GM13977 (cell line): ENCODE data around the gene CYYR1.

Experiments
- DNase-seq: peaks from one replicate; pipeline ENCODE4 v3.0.0; 2012; ENCODE audit warnings: low spot score
- in situ Hi-C: fragments of 300-500 bp; cut with MboI; formaldehyde crosslinking; loops from one replicate; pipeline ENCODE4 v1.12.0; 2022; ENCODE audit warnings: low sequenced_read_pairs, low pct_unique_long_range_greater_than_20kb, mixed read lengths, inconsistent platforms; ENCODE audit not compliant: unreplicated experiment
- TF ChIP-seq, protein P1 (sequence below): IDR thresholded peaks from 2 replicates; pipeline ENCODE4 v1.5.1; 2012; ENCODE audit warnings: mild to moderate bottlenecking, control low read depth; ENCODE audit not compliant: insufficient read depth; ENCODE audit errors: extremely low read depth, missing control alignments

CYYR1 gene

DNA sequence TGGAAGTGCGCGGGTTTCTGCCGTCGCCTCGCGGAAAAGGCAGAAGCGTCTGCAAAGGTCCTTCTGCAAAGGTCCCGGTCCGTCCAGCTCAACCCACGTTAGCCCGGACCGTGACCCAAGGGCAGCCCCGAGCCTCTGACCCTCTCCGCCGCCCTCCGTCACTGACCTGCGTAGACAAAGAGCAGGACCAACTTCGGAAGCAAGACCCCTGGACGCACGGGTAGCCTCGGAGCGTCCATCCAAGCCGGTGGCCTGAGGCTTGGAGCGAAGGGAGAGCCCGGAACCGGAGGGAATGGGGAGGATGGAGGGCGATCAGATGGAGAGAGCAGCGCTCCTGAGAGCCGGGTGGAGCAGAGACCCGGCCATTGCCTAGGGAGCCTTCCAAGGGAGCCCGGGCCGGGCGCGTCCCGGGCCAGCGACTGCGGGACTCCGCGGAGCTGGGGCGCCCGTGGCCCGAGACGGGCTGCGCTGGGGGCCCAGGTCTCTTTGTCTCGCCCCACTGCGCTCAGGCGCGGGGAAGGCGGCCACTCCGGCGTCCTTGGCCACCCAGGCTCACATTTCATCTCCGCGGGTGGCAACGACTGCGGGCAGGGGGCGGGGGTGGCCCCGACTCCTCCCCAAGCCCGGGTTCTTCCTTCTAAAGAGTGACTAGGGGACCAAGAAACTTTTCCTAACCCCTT lies at the start of gene CYYR1:
Gene CYYR1 (minus strand): TSS at position 585 of the 680 bp plus-strand sequence. CDS start 346 bp downstream, at position 239.
- TF ChIP-seq, protein P1, sequence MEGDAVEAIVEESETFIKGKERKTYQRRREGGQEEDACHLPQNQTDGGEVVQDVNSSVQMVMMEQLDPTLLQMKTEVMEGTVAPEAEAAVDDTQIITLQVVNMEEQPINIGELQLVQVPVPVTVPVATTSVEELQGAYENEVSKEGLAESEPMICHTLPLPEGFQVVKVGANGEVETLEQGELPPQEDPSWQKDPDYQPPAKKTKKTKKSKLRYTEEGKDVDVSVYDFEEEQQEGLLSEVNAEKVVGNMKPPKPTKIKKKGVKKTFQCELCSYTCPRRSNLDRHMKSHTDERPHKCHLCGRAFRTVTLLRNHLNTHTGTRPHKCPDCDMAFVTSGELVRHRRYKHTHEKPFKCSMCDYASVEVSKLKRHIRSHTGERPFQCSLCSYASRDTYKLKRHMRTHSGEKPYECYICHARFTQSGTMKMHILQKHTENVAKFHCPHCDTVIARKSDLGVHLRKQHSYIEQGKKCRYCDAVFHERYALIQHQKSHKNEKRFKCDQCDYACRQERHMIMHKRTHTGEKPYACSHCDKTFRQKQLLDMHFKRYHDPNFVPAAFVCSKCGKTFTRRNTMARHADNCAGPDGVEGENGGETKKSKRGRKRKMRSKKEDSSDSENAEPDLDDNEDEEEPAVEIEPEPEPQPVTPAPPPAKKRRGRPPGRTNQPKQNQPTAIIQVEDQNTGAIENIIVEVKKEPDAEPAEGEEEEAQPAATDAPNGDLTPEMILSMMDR: no peak
- in situ Hi-C loops: no loop called here
- DNase-seq: no peak

DNA sequence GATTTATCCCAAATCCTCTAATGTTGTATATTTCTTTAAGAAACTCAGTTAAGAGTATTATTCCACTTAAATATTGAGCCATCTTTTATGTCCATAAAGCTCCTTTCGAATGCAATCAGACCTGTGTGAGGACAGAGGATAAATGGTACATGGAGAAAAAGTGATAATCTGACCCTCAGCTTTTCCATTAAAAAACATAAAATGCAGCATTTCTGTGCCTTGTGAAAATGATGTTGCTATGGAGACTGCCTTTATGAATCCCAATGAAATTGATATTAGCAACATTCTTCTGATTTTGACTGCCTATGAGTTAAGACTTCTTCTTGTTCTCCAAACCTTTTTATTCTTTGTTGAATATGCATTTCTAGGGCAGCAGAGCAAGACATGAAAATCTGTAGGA lies 44.1 kb upstream of the CYYR1 start:
- in situ Hi-C loops: no loop called here
- DNase-seq: no peak
- TF ChIP-seq, protein P1: no peak

DNA sequence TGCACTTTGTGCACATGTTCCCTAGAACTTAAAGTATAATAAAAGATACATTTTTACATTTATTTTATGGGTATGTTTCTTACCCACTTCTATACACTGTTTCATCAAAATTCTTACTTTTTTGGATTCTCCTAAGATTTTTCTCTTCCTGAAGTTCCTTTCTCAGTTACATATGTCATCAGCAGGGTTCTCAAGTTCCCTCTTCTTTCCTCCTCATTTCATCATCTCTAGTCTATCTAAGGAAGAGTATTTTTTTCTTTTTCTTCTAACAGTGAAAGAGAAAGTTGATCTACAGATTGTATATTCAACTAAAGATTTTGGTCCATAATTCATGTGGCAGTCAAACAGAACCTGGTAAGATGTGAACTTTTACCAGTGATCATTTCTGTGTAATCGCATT lies 41.2 kb upstream of the CYYR1 start:
- in situ Hi-C loops: no loop called here
- TF ChIP-seq, protein P1: no peak
- no peak for DNase-seq

DNA sequence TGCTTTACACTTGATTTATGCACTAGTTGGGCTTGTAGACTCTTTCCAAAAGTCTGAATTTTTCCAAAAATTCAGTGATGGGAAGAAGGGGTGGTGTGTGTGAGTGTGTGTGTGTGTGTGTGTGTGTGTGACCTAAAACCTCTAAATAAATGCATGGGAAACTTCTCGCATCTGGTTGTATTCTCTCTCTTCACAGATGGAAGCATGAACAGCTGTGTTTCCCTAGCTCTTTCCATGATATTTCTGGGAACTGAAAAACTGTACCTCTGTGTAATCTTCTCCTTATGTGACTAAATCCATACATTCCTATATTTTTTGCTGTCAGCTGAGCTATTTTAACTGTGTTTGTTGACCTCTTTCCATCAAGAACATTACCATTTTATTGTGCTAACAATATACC lies 26.2 kb upstream of the CYYR1 start:
- in situ Hi-C loops: no loop called here
- TF ChIP-seq, protein P1: no peak
- no peak for DNase-seq

DNA sequence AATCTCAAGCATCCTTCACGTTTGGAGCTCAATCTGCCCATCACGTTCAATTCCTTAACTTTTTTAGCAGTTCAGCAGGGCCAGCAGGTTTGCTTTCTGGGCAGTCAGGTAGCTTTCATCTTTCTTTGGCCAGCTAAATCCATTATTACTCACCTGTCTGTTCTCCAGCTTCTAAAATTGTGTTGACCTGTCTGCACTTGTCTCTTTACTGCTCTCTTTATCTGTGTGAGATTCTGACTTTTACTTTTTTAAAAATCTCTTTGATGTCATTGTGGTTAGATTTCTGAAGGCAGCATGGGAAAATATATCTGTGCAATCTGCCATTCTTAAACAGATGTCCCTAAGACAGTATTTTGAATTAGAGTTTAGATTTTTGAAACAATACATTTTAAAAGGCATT lies 24.9 kb upstream of the CYYR1 start:
- in situ Hi-C loops: no loop called here
- TF ChIP-seq, protein P1: no peak
- DNase-seq: no peak

DNA sequence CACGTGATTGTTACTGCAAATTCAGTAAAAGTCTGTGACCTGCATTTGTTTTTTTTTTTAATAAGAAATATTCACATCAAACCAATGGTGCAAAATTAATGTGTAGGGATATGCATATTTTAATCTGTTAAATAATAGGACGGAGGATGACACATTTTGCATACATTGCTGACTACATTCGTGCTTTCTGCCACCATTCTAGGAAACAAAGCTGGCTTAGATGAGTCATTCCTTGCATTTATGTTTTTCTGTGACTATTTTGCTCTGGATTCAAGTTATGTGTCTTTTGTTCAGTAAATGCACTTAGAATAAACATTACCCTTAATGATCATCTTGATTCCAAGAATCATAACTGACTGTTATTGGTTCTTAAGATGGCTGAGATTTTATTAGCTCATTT lies 23.9 kb upstream of the CYYR1 start:
- DNase-seq: no peak
- in situ Hi-C loops: no loop called here
- TF ChIP-seq, protein P1: no peak

DNA sequence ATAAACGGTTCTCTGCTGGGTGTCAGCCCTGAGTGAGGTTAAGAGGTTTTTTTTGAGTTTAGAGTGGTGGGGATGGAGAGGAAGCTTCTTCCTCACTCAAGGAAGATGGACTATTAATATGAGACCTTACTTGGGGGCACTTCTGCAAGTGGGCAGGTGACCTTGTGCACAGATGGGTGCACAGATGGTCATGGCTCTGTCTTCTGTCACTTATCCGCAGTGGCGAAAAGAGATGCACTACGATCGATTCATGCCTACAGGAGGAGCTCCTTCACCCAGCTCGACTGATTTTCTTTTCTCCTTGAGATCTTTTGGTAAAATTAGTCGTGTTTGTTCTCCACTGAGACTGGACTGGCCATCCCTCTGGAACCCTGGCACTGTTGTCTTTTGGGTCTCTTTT lies 22.9 kb upstream of the CYYR1 start:
- no peak for DNase-seq
- TF ChIP-seq, protein P1: no peak
- in situ Hi-C loops: no loop called here
